ENCODE data around the gene SRSF12. TPM values are rescaled to one million over a fixed set of nuclear protein-coding genes. Genes with fewer than 3 reads are reported as not detected.

Gene SRSF12
- polyA plus RNA-seq, 1 donor = 2.6 TPM

DNA sequence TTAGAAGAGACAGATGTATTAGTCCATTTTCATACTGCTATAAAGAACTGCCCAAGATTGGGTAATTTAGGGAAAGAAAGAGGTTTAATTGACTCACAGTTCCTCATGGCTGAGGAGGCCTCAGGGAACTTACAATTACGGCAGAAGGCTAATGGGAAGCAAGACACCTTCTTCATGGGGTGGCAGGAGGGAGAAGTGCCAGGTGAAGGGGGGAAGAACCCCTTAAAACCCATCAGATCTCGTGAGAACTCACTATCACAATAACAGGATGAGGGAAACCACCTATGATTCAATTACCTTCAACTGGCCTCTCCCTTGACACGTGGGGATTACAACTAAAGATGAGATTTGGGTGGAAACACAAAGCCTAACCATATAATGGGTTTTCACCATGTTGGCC is 66.2 kb downstream of the SRSF12 start:
- WGBS (ENCODE audit: insufficient coverage, low lambda C conversion rate) = no CpG with 5 or more reads among the region's 3 CpGs
- Histone ChIP-seq H3K36me3 (ENCODE audit: control insufficient read depth, insufficient read depth, low read length) (no peaks in the 10 kb centered on the region), H3K4me1 (ENCODE audit: control insufficient read depth, insufficient read depth, low read length) (peaks cover 11% of the 10 kb centered on the region), H3K9me3 (ENCODE audit: control insufficient read depth, low read depth, low read length) (peaks cover 2% of the 10 kb centered on the region), H3K4me3 (ENCODE audit: low read length) (no peak overlapping the region), H3K27ac (ENCODE audit: low read length) (no peak overlapping the region), H3K27me3 (ENCODE audit: control insufficient read depth, insufficient read depth, low read length) (no peaks in the 10 kb centered on the region)
- no peak for DNase-seq

DNA sequence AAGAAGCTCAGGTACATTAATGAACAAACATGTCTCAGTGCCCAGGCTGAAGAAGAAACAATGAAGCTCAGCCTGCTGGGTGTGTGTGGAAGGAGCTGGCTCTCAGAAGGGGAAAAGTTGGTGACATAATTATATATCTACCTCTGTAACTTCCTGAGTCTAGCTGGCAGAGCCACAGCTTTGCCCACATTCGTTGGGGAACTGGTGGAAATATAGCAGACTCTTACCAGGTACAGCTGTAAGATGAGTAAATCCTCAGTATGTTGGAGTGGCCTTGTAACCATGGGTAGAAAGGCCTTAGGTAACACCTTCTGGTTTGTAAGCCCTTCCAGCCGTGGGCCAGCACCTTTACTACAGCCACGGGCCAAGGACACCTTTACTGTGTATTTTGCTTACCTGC is 67.2 kb downstream of the SRSF12 start:
- DNase-seq = no peak
- H3K4me3 ChIP-seq (ENCODE audit: low read length) = no peak overlapping the region
- peaks cover 12% of the 10 kb centered on the region for H3K4me1 ChIP-seq (ENCODE audit: control insufficient read depth, insufficient read depth, low read length)
- H3K36me3 ChIP-seq (ENCODE audit: control insufficient read depth, insufficient read depth, low read length) = no peaks in the 10 kb centered on the region
- H3K9me3 ChIP-seq (ENCODE audit: control insufficient read depth, low read depth, low read length) = no peaks in the 10 kb centered on the region
- no CpG with 5 or more reads among the region's 3 CpGs for WGBS (ENCODE audit: insufficient coverage, low lambda C conversion rate)
- H3K27ac ChIP-seq (ENCODE audit: low read length) = no peak overlapping the region
- H3K27me3 ChIP-seq (ENCODE audit: control insufficient read depth, insufficient read depth, low read length) = no peaks in the 10 kb centered on the region

- no peak overlapping the region for H3K4me3 ChIP-seq (ENCODE audit: low read length)
- H3K27me3 ChIP-seq (ENCODE audit: control insufficient read depth, insufficient read depth, low read length) = no peaks in the 10 kb centered on the region
- no peak for DNase-seq
- peaks cover 12% of the 10 kb centered on the region for H3K4me1 ChIP-seq (ENCODE audit: control insufficient read depth, insufficient read depth, low read length)
- 90% methylated on average over 2 of the region's 3 CpGs for WGBS (ENCODE audit: insufficient coverage, low lambda C conversion rate)
- H3K27ac ChIP-seq (ENCODE audit: low read length) = no peak overlapping the region
- no peaks in the 10 kb centered on the region for H3K9me3 ChIP-seq (ENCODE audit: control insufficient read depth, low read depth, low read length)
- no peaks in the 10 kb centered on the region for H3K36me3 ChIP-seq (ENCODE audit: control insufficient read depth, insufficient read depth, low read length)
Observed at GRCh38 chr6:89050155-89050554, 67.7 kb downstream of the SRSF12 start.

- Histone ChIP-seq H3K36me3 (ENCODE audit: control insufficient read depth, insufficient read depth, low read length) (no peaks in the 10 kb centered on the region), H3K9me3 (ENCODE audit: control insufficient read depth, low read depth, low read length) (no peaks in the 10 kb centered on the region), H3K27ac (ENCODE audit: low read length) (no peak overlapping the region), H3K27me3 (ENCODE audit: control insufficient read depth, insufficient read depth, low read length) (no peaks in the 10 kb centered on the region), H3K4me1 (ENCODE audit: control insufficient read depth, insufficient read depth, low read length) (peaks cover 12% of the 10 kb centered on the region), H3K4me3 (ENCODE audit: low read length) (no peak overlapping the region)
- DNase-seq = no peak
- 100% methylated on average over 1 of the region's 1 CpG for WGBS (ENCODE audit: insufficient coverage, low lambda C conversion rate)
Observed at GRCh38 chr6:89048985-89049384, 68.9 kb downstream of the SRSF12 start.

GRCh38 chr6:89048288-89048923 is 69.5 kb downstream of the SRSF12 start:
- DNase-seq = no peak
- no peak overlapping the region for H3K4me3 ChIP-seq (ENCODE audit: low read length)
- WGBS (ENCODE audit: insufficient coverage, low lambda C conversion rate) = no CpG with 5 or more reads among the region's 3 CpGs
- peaks cover 12% of the 10 kb centered on the region for H3K4me1 ChIP-seq (ENCODE audit: control insufficient read depth, insufficient read depth, low read length)
- no peaks in the 10 kb centered on the region for H3K27me3 ChIP-seq (ENCODE audit: control insufficient read depth, insufficient read depth, low read length)
- H3K9me3 ChIP-seq (ENCODE audit: control insufficient read depth, low read depth, low read length) = no peaks in the 10 kb centered on the region
- no peak overlapping the region for H3K27ac ChIP-seq (ENCODE audit: low read length)
- no peaks in the 10 kb centered on the region for H3K36me3 ChIP-seq (ENCODE audit: control insufficient read depth, insufficient read depth, low read length)

- DNase-seq = peak in 1 of 2 donors; percentile 48
Observed at GRCh38 chr6:89047473-89047872, 70.4 kb downstream of the SRSF12 start.

More at GRCh38 chr6:89047473-89047872, 70.4 kb downstream of the SRSF12 start:
- no peaks in the 10 kb centered on the region for H3K27me3 ChIP-seq (ENCODE audit: control insufficient read depth, insufficient read depth, low read length)
- WGBS (ENCODE audit: insufficient coverage, low lambda C conversion rate) = no CpG with 5 or more reads among the region's 4 CpGs
- H3K4me1 ChIP-seq (ENCODE audit: control insufficient read depth, insufficient read depth, low read length) = peaks cover 12% of the 10 kb centered on the region
- H3K27ac ChIP-seq (ENCODE audit: low read length) = no peak overlapping the region
- no peak overlapping the region for H3K4me3 ChIP-seq (ENCODE audit: low read length)
- no peaks in the 10 kb centered on the region for H3K36me3 ChIP-seq (ENCODE audit: control insufficient read depth, insufficient read depth, low read length)
- no peaks in the 10 kb centered on the region for H3K9me3 ChIP-seq (ENCODE audit: control insufficient read depth, low read depth, low read length)

Other genes with a start within 250 kb of the SRSF12 start
- gene RNGTT, start 154.5 kb downstream of the SRSF12 start, polyA plus RNA-seq = 9.6 TPM
- 86.4 TPM for gene PNRC1, start 37.3 kb downstream of the SRSF12 start, polyA plus RNA-seq
- gene PM20D2, start 28.0 kb upstream of the SRSF12 start, polyA plus RNA-seq = 28.1 TPM
- gene GABRR1, start 99.3 kb upstream of the SRSF12 start, polyA plus RNA-seq = 0.06 TPM
- gene GABRR2, start 197.2 kb upstream of the SRSF12 start, polyA plus RNA-seq = 0.55 TPM
- gene UBE2J1, start 234.7 kb upstream of the SRSF12 start, polyA plus RNA-seq = 42.7 TPM